ENCODE results near the gene DHRS3. TPM values are rescaled to one million over a fixed set of nuclear protein-coding genes. Genes with fewer than 3 reads are reported as not detected.

Gene DHRS3
- total RNA-seq, 1 experiment from 2014 or later: 54.5 TPM

DNA sequence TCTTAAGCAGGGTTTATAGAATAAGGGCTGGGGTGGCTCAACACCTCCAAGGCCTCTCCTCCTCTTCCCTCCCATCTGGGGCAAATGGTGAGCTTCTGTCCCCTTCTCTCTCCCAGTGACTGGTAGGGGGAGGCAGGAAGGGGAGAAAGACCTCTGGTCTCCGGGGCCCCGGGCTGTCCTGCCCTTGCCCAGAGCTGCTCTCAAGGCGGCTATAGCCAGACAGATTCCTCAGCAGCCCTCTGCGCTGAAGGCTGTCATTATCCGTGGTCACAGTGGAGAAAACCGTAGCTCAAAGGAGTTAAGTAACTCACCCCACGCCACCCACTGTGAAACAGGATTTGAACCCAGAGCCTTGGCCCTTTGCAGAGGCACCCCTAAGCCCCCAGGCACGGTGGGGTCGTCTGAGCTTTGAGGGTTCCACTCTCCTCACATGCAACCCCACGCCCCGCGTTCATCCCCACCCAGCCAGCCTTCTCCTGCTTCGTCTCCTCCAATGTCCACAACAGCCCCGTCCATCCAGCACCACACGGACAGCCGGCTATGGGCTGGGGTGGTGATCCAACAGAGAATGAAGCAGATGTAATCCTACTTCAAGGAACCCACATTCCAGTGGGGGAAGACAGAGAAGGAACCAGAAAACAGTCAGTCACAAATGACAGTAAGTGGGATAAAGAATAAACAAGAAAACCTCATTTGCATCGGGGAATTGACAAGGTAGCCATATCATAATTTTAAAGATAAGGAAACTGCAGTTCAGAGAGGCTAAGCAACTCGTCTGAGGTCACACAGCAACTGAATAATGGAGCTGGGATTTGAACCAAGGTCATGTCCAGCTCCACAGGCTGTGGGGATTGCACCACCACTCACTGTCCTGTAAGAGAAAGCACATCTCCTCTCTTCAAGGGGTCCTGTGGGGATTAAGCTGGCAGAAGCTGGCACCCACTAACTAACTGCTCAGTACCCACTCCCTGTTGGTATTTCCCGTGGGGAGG lies 31.8 kb downstream of the DHRS3 start:
- WGBS (ENCODE audit: extremely low coverage, insufficient read length, low lambda C conversion rate): no CpG with 5 or more reads among the region's 19 CpGs

More for the DNA sequence above, 31.8 kb downstream of the DHRS3 start:
- H3K27me3 ChIP-seq (ENCODE audit: insufficient read depth, low read length): no peaks in the 10 kb centered on the region
- Mint-ChIP-seq H3K4me3 (no peak overlapping the region), H3K9me3 (peaks cover 0 to 3% of the 10 kb centered on the region in 2 experiments; a peak in 1 of 5 replicates), H3K27me3 (ENCODE audit: low read depth) (no peaks in the 10 kb centered on the region), H3K4me1 (peaks cover 0 to 5% of the 10 kb centered on the region in 2 experiments; a peak in 1 of 4 replicates), H3K27ac (no peak overlapping the region), H3K36me3 (ENCODE audit: insufficient read depth in 1 of 3, low read depth in 3 of 3) (peaks cover 0 to 25% (median 18%) of the 10 kb centered on the region in 3 experiments; a peak in 4 of 7 replicates)
- no peak overlapping the region for H3K4me2 ChIP-seq (ENCODE audit: insufficient read depth, insufficient read length, low read length)
- no peak overlapping the region for H3K9ac ChIP-seq (ENCODE audit: extremely low read depth, insufficient read length, low read length)
- no peak overlapping the region for H4K91ac ChIP-seq (ENCODE audit: insufficient read length, low read depth, low read length)
- no peak overlapping the region for H2BK120ac ChIP-seq (ENCODE audit: low read depth, low read length, poor library complexity, severe bottlenecking)
- no peak overlapping the region for H3K56ac ChIP-seq (ENCODE audit: insufficient read length, low read depth, low read length)
- no peak overlapping the region for H3K23ac ChIP-seq (ENCODE audit: insufficient read length, low read depth, low read length)
- no peaks in the 10 kb centered on the region for H3K79me2 ChIP-seq (ENCODE audit: insufficient read depth, low read length)
- no peak overlapping the region for H3T11ph ChIP-seq (ENCODE audit: low read length)
- H2AFZ ChIP-seq (ENCODE audit: low read length): no peak overlapping the region
- no peak overlapping the region; the same call in 1 of the 2 replicates for H3K14ac ChIP-seq (ENCODE audit: insufficient read depth, low read length)
- H3K23me2 ChIP-seq (ENCODE audit: insufficient read length, low read depth, low read length, poor library complexity, severe bottlenecking): no peaks in the 10 kb centered on the region
- H3K9me3 ChIP-seq (ENCODE audit: control insufficient read depth, low read depth, low read length): no peaks in the 10 kb centered on the region
- H4K5ac ChIP-seq (ENCODE audit: insufficient read length, low read depth, low read length): no peak overlapping the region
- H3K4ac ChIP-seq (ENCODE audit: low read depth, low read length): no peak overlapping the region
- TF ChIP-seq CTCF (conservative IDR thresholded peaks at IDR 0.05): no peak
- no peak overlapping the region for H2BK15ac ChIP-seq (ENCODE audit: low read depth, low read length)
- H2BK20ac ChIP-seq (ENCODE audit: low read depth, low read length, poor library complexity, severe bottlenecking): no peak overlapping the region
- no peak overlapping the region for H3K18ac ChIP-seq (ENCODE audit: insufficient read length, low read depth, low read length)
- no peak overlapping the region for H2AK5ac ChIP-seq (ENCODE audit: insufficient read length, low read length)
- H2BK5ac ChIP-seq (ENCODE audit: insufficient read length, low read length): no peak overlapping the region
- H4K20me1 ChIP-seq (ENCODE audit: control insufficient read depth, insufficient read depth, insufficient read length): no peaks in the 10 kb centered on the region
- H2BK12ac ChIP-seq (ENCODE audit: insufficient read length, low read depth, low read length): no peak overlapping the region
- H3K27ac ChIP-seq (ENCODE audit: insufficient read length, low read depth, low read length): no peak overlapping the region
- H3K79me1 ChIP-seq (ENCODE audit: insufficient read depth, low read depth, low read length, poor library complexity, severe bottlenecking): no peaks in the 10 kb centered on the region
- H3K4me1 ChIP-seq (ENCODE audit: insufficient read depth, low read length): no peaks in the 10 kb centered on the region
- H4K8ac ChIP-seq (replicated peaks; ENCODE audit: insufficient read length, low read depth, low read length): no peak overlapping the region
- no peak for DNase-seq

All from H9 (cell line).